ENCODE measurements around the gene HPSE2.

DNA sequence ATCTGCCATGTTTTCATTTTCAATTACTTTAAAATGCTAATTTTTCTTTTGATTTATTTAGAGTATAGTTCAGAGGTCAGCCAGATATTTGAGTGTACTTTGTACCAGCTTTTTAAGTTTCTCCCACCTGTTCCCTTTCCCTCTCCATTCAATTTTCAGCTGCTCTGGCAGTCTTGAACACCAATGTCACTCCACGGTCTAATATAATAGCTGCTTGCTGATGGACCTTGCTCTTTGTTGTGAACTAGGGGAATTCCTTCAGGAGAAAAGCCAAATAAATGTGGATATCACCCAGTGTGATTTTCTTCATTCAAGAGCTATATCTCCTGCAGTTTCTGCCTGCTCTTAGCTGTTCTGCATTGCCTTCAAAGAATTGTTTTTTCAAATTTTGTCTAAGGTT lies 785.0 kb downstream of the HPSE2 start:
- no peak for TF ChIP-seq EZH2 (IDR thresholded peaks at IDR 0.05)
- TF ChIP-seq POLR2AphosphoS5 (IDR thresholded peaks at IDR 0.05; ENCODE audit: borderline replicate concordance, low read depth, low read length), result no peak
